Neural cell (in vitro differentiated cells): ENCODE measurements around the gene PYHIN1. TPM values are rescaled to one million over a fixed set of nuclear protein-coding genes. Genes with fewer than 3 reads are reported as not detected.

Experiments
- H2AFZ ChIP-seq: fragments of 200-600, 300-800 bp; sonication (generic), shearing (Covaris generic); 2 replicates; pipeline ENCODE4 v1.6.0; 2014; ENCODE audit warnings: low read depth, mild to moderate bottlenecking, antibody characterized with exemption, low read length, moderate library complexity
- H3F3A ChIP-seq: fragments of 200-600 bp; shearing (Covaris generic); 2 replicates; pipeline ENCODE4 v1.6.1; 2016; ENCODE audit warnings: mild to moderate bottlenecking, moderate library complexity, mixed read lengths, antibody characterized with exemption, low read length; ENCODE audit not compliant: insufficient read depth, poor library complexity, severe bottlenecking
- H3K27ac ChIP-seq: fragments of 200-600, 300-800 bp; sonication (generic), shearing (Covaris generic); 2 replicates; pipeline ENCODE4 v1.5.1; 2014; ENCODE audit warnings: mild to moderate bottlenecking, low read length, moderate library complexity
- H3K27me3 ChIP-seq: fragments of 300-800, 200-600 bp; sonication (generic), shearing (Covaris generic); 2 replicates; pipeline ENCODE4 v1.6.0; 2014; ENCODE audit warnings: mild to moderate bottlenecking, low read depth, low read length, moderate library complexity; ENCODE audit not compliant: insufficient read depth
- H3K36me3 ChIP-seq: fragments of 300-800, 200-600 bp; sonication (generic), shearing (Covaris generic); 2 replicates; pipeline ENCODE4 v1.5.1; 2014; ENCODE audit warnings: mild to moderate bottlenecking, antibody characterized with exemption, low read length, moderate library complexity; ENCODE audit not compliant: insufficient read depth
- H3K4me2 ChIP-seq: fragments of 300-800, 200-600 bp; sonication (generic), shearing (Covaris generic); 2 replicates; pipeline ENCODE4 v1.6.0; 2014; ENCODE audit warnings: mild to moderate bottlenecking, low read length
- H3K4me3 ChIP-seq: fragments of 300-800, 200-600 bp; sonication (generic), shearing (Covaris generic); 2 replicates; pipeline ENCODE4 v1.5.1; 2014; ENCODE audit warnings: mild to moderate bottlenecking, low read length, moderate library complexity
- H3K79me2 ChIP-seq: fragments of 200-600 bp; shearing (Covaris generic); replicated peaks from 2 replicates; pipeline ENCODE4 v1.6.0; 2014; ENCODE audit warnings: mild to moderate bottlenecking, low read length, moderate library complexity; ENCODE audit not compliant: insufficient read depth
- H3K9ac ChIP-seq: fragments of 300-800, 200-600 bp; sonication (generic), shearing (Covaris generic); 2 replicates; pipeline ENCODE4 v1.6.1; 2016; ENCODE audit warnings: mild to moderate bottlenecking, low read length, mixed read lengths
- H3K9me2 ChIP-seq: fragments of 200-600 bp; shearing (Covaris generic); 2 replicates; pipeline ENCODE4 v1.6.1; 2016; ENCODE audit warnings: mild to moderate bottlenecking, low read length, mixed read lengths; ENCODE audit not compliant: insufficient read depth
- H3K9me3 ChIP-seq: fragments of 200-600, 300-800 bp; sonication (generic), shearing (Covaris generic); 2 replicates; pipeline ENCODE4 v1.6.1; 2016; ENCODE audit warnings: mild to moderate bottlenecking, mixed run types, low read length, moderate library complexity, mixed read lengths
- H4K20me1 ChIP-seq: fragments of 200-600 bp; shearing (Covaris generic); 2 replicates; pipeline ENCODE4 v1.6.1; 2016; ENCODE audit warnings: mild to moderate bottlenecking, mixed run types; ENCODE audit not compliant: insufficient read depth
- CTCF ChIP-seq: fragments of 450-650 bp; IDR thresholded peaks from 2 replicates; pipeline ENCODE4 v1.5.1; 2014; ENCODE audit warnings: antibody characterized with exemption, mild to moderate bottlenecking, moderate library complexity; ENCODE audit not compliant: poor library complexity, severe bottlenecking
- EP300 ChIP-seq: fragments of 450-650 bp; conservative IDR thresholded peaks from 2 replicates; pipeline ENCODE4 v1.6.1; 2014; ENCODE audit warnings: antibody characterized with exemption, mild to moderate bottlenecking, moderate library complexity; ENCODE audit not compliant: poor library complexity, severe bottlenecking
- EZH2 ChIP-seq: fragments of 200-600, 300-800 bp; shearing (Covaris generic), sonication (generic); IDR thresholded peaks from 2 replicates; pipeline ENCODE4 v1.6.1; 2014; ENCODE audit warnings: antibody characterized with exemption, low read length, borderline replicate concordance, mild to moderate bottlenecking; ENCODE audit not compliant: insufficient read depth, poor library complexity, severe bottlenecking
- MXI1 ChIP-seq: fragments of 450-650 bp; conservative IDR thresholded peaks from 2 replicates; pipeline ENCODE4 v1.6.1; 2014; ENCODE audit warnings: antibody characterized with exemption, mild to moderate bottlenecking; ENCODE audit not compliant: poor library complexity, severe bottlenecking
- POLR2AphosphoS5 ChIP-seq: IDR thresholded peaks from 2 replicates; pipeline ENCODE4 v1.6.1; 2012
- RAD21 ChIP-seq: fragments of 450-650 bp; conservative IDR thresholded peaks from 2 replicates; pipeline ENCODE4 v1.6.1; 2014; ENCODE audit warnings: antibody characterized with exemption, mild to moderate bottlenecking, moderate library complexity
- REST ChIP-seq: IDR thresholded peaks from 2 replicates; pipeline ENCODE4 v1.6.1; 2012; ENCODE audit warnings: borderline replicate concordance
- SMC3 ChIP-seq: fragments of 450-650 bp; conservative IDR thresholded peaks from 2 replicates; pipeline ENCODE4 v1.6.1; 2014; ENCODE audit warnings: antibody characterized with exemption, mild to moderate bottlenecking, moderate library complexity; ENCODE audit not compliant: poor library complexity
- TAF1 ChIP-seq: IDR thresholded peaks from 2 replicates; pipeline ENCODE4 v1.6.1; 2012; ENCODE audit warnings: low read depth
- polyA plus RNA-seq: library from polyadenylated mRNA; depleted of rRNA; stranded (reverse); fragments of >200 nt; gene quantifications from 2 replicates; pipeline ENCODE4 v1.2.3, GENCODE V29; 2014

The PYHIN1 gene
- polyA plus RNA-seq, 1 donor from 2014 or later = not detected

- Histone ChIP-seq H3K36me3 (no peaks in the 10 kb centered on the region), H3K9ac (no peak overlapping the region), H3F3A (no peaks in the 10 kb centered on the region), H2AFZ (no peak overlapping the region), H3K4me3 (no peak overlapping the region), H3K27ac (no peak overlapping the region), H3K79me2 (no peaks in the 10 kb centered on the region), H3K9me3 (no peaks in the 10 kb centered on the region), H4K20me1 (no peaks in the 10 kb centered on the region), H3K9me2 (no peaks in the 10 kb centered on the region), H3K4me2 (no peak overlapping the region), H3K27me3 (no peaks in the 10 kb centered on the region)
- TF ChIP-seq REST (no peak), EP300 (no peak), MXI1 (no peak)
These were observed 51.9 kb downstream of the PYHIN1 start for GRCh38 chr1:158983235-158983634.

GRCh38 chr1:158984386-158984785 is 53.0 kb downstream of the PYHIN1 start:
- TF ChIP-seq CTCF = no peak
- no peak for TF ChIP-seq TAF1
- no peak for TF ChIP-seq EZH2
- no peak for TF ChIP-seq RAD21
- no peak for TF ChIP-seq MXI1
- no peak for TF ChIP-seq EP300
- no peak for TF ChIP-seq POLR2AphosphoS5
- no peak for TF ChIP-seq SMC3
- TF ChIP-seq REST = no peak
- Histone ChIP-seq H3K4me2 (no peak overlapping the region), H3K36me3 (no peaks in the 10 kb centered on the region), H3K4me3 (no peak overlapping the region), H3K27ac (no peak overlapping the region), H3K9ac (no peak overlapping the region), H3F3A (no peaks in the 10 kb centered on the region), H2AFZ (no peak overlapping the region), H3K9me2 (no peaks in the 10 kb centered on the region), H3K9me3 (no peaks in the 10 kb centered on the region), H3K27me3 (no peaks in the 10 kb centered on the region), H3K79me2 (no peaks in the 10 kb centered on the region), H4K20me1 (no peaks in the 10 kb centered on the region)
